NB4 (cell line): ENCODE results near the gene SCMH1.
"Not testable (repeated sequence)": the region's sequence is repeated elsewhere in the genome, so short reads cannot be mapped to it uniquely, and the experiment has no call there.

Experiments used
- DNase-seq: peaks from one replicate; pipeline ENCODE4 v3.0.0; 2010; ENCODE audit warnings: low read depth
- H3K4me3 ChIP-seq: one replicate; pipeline ENCODE4 v1.5.1; 2011; ENCODE audit warnings: mild to moderate bottlenecking, low read depth, low read length, moderate library complexity
- CTCF ChIP-seq: IDR thresholded peaks from one replicate; pipeline ENCODE4 v1.5.1; 2012; ENCODE audit warnings: low read depth, low read length
- MAX ChIP-seq: IDR thresholded peaks from 2 replicates; pipeline ENCODE4 v1.6.1; 2011; ENCODE audit warnings: low read depth, low read length
- MYC ChIP-seq: IDR thresholded peaks from 2 replicates; pipeline ENCODE4 v1.6.1; 2011; ENCODE audit warnings: low read depth, low read length
- POLR2A ChIP-seq: IDR thresholded peaks from 2 replicates; pipeline ENCODE4 v1.6.1; 2011; ENCODE audit warnings: mild to moderate bottlenecking; ENCODE audit not compliant: insufficient read length; ENCODE audit errors: extremely low read depth

Gene SCMH1

GRCh38 chr1:41232305-41232704, 9.8 kb downstream of the SCMH1 start:
- DNase-seq = no peak
- no peak overlapping the region for H3K4me3 ChIP-seq
- TF ChIP-seq MYC (no peak), CTCF (no peak), MAX (no peak), POLR2A (no peak)

- TF ChIP-seq MYC = no peak
- no peak for TF ChIP-seq CTCF
- TF ChIP-seq MAX = no peak
- no peak for TF ChIP-seq POLR2A
- DNase-seq = no peak
- no peak overlapping the region for H3K4me3 ChIP-seq
Observed at GRCh38 chr1:41230656-41231055, 11.4 kb downstream of the SCMH1 start.

- not testable (repeated sequence) for DNase-seq, H3K4me3 ChIP-seq
Observed at GRCh38 chr1:41229219-41229618, 12.9 kb downstream of the SCMH1 start.

DNA sequence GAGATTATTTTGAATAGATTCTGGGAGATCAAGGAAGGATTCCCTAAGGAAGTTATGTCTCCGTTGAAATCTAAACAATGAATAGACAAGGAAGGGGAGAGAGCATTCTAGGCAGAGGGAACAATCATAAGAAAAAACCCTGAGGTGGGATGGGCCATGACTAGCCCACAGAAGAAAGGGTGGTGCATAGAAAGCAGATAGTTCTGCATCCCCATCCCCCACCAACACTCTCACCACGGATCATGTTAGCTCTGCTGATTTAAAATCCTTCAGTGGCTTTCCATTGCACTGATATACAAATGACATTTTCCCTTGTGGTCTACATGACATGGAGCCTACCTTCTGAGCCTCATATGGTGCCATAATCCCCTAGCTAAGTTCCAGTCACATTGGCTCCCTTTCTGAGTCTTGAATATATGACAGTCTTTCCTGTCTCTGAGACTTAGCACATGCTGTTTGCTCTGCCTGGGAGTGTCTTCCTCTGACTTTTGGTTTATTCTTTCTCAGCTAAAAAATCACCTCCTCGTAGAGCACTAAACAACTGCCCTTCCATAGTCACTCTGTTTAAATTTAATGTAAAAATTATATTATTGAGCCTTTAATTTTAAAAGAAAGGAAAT, 15.2 kb downstream of the SCMH1 start:
- no peak for DNase-seq
- TF ChIP-seq MAX (no peak), CTCF (no peak), MYC (no peak), POLR2A (no peak)
- no peak overlapping the region for H3K4me3 ChIP-seq

GRCh38 chr1:41225495-41225894, 16.6 kb downstream of the SCMH1 start:
- TF ChIP-seq MAX = no peak
- no peak for TF ChIP-seq MYC
- no peak for TF ChIP-seq POLR2A
- no peak for TF ChIP-seq CTCF
- DNase-seq = no peak
- no peak overlapping the region for H3K4me3 ChIP-seq

DNA sequence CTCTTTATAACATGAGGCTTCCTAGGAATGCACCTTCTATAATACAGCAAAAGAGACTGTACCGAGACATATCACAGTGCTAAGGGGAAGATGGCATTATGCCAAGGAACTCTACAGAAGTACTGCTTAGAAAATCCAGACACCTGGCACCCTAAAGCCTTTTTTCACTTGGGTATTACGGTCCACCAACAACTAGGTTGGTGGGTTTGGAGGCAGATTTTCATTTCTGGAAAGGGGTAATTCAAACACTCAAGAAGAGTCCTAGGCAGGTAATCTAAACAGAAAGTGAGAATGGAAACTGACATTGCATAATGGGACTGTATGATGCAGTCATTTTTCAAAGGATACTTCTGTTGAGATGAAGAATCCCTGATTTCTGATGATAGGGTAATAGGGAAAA, 19.6 kb downstream of the SCMH1 start:
- no peak for TF ChIP-seq CTCF
- no peak for TF ChIP-seq MYC
- no peak for TF ChIP-seq POLR2A
- no peak for TF ChIP-seq MAX
- DNase-seq = no peak
- no peak overlapping the region for H3K4me3 ChIP-seq
